Measurements from ENCODE around the gene DAB2IP.

DAB2IP gene

DNA sequence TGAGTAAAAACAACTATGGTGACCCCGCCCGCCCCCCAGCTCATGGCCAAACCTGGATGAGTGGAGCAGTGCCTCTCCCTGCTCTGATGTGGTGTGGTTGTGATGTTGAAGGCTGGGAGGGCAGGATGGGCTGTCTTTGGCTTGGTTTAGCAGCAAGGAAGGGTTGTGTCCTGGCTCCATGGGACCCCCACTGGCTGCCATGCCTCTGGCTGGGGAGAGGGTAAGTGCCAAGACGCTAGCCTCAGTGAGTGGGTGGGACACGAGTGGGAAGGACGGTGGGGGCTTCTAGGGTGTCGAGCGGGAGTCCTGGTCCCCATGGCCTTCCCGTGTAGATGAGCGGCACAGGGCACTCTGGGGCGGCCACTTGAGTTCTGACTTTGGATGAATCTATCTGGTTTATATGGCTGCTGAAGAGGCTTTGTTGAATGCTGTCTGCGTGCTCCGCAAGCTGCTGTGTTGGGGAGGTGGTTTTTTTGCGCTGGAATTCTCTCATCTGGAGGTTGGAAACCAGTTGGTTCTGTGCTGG, 50.4 kb downstream of the DAB2IP start:
- DNase-seq (ENCODE audit: low read depth in 2 of 2): no peak

GRCh38 chr9:121703014-121703734, 51.7 kb downstream of the DAB2IP start:
- no peak for DNase-seq (ENCODE audit: low read depth in 2 of 2)

DNA sequence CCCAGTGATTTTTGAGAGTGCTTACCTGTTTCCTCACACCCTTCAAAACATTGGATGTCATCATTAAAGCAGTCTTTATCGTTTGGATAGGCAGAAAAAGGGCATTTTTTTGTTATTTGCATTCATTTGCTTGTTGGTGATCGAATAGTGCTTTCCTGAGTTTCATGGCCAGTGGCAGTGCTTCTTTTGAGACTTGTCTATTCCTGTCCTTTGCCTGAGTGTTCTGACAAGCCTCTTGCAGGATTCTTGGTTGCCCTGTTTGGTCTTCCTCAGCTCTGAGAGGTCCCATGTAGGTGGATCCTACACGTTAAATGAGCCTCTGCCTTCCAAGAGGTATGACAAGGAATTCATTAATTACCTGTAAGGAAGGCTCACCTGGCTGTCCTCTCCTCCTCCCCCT, 52.8 kb downstream of the DAB2IP start:
- no peak for DNase-seq (ENCODE audit: low read depth in 2 of 2)

- DNase-seq (ENCODE audit: low read depth in 2 of 2): no peak
Measured at GRCh38 chr9:121706149-121706750, 54.8 kb downstream of the DAB2IP start.

DNA sequence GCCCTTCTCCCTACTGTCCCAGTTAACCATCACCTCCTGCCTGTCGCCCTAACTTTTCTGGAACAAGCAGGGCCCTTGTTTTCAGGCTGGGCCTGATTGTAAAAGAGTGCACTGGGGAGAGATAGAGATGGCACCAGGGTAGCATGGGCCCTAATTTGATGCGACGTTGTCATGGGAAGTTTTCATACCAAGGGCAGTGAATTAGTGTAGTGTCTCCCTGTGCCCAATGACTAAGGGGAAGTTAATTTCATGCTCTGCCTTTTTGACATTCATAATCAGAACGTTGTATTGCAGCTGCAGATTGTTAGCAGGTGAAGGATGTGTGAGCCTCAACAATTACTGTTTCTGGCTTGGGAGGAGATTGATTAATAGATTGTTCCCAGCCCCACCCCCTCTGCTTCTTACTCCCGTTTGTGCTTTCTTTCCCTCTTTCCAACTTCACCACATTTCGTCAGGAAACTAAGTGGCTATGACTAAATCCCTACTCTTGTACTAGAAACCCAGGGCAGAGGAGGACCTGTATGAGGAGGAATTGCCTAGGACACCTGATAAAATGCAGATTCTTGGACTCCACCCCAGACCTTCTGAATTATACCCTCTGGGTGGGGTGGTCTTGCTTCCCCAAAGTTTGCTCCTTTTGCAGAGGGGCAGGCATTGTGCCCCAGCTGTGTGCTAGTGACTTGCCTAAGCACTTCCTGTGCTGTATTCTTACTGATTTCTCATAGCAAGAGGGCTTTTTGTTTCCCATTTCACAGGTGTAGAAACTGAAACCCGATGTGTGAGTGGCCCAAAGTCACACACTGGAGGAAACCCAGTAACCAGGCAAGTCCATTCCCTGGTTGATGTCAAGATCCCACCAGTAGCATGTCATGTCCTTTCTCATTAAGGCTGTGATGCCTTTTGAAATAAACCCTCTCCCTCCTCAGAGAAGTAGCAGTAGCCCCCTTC, 56.3 kb downstream of the DAB2IP start:
- DNase-seq (ENCODE audit: low read depth in 2 of 2): no peak

DNA sequence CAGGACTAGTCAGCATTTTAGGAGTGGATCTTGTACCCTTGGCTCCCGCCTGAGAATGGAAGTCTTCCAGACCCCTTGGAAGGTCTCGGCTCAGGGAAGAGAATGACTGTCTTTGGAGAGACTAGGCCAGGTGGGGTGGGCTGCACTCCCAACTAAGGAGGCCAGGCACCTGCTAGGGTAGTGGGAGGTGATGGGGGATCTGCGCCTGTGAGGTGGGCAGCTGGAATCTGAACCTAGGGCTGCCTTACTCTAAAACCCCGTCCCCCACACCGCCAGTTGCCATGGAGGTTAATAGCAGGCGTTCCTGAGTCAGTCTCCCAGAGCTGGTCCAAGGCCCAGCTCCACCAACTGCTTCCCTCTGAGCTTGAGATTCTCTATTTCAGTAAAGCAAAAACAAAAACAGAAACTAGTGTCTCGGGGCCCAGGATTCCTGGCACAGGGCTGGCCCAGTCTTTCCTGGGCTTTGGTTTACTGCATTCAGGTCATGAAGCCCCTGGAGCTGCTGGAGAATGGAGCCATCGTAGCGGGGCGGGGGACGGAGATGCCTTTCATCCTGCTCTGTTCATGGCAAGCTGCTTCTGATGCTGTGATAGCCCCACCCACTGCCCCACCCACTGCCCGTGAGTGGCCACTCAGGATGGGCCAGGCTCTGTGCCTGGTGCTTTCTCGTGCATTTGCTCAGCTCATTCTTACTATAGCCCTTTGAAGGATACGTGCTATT, 57.5 kb downstream of the DAB2IP start:
- DNase-seq (ENCODE audit: low read depth in 2 of 2): no peak

DNA sequence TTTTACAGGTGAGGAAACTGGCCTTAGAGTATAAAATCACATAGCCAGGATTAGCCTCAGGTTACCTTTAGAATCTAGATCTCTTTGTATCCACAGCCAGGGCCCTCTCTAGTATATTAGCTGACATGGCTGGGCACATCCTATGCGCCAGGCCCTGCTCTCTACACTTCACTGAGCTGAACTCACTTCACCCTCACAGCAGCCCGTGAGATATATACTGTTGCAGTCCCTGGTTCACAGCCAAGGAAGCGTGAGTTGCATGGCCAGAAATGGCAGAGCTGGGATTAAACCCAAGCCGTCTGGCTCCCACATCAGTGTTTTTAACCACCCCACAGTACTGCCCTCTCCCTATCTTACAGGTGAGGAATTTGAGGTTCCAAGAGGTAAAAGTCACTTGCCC, 58.4 kb downstream of the DAB2IP start:
- no peak for DNase-seq (ENCODE audit: low read depth in 2 of 2)

DNA sequence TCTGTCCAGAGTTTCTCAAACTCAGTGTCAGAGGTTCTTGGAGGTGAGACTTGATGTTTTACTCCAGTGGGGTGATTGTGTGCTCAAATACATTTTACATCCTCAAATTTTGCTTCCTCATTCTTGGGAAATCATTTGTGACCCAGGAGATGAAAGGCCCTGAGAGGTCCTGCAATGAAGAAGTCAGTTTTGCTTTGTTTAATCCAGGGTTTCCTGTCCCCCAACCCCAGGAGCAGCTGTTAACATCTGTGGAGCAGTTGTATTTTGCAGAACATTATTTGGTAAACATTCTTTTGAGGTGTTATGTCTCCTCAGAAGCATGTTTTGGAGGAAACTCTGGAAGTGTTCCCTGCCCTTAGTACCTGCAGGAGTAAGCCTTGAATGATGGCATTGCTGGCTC, 59.8 kb downstream of the DAB2IP start:
- DNase-seq (ENCODE audit: low read depth in 2 of 2): no peak

DNA sequence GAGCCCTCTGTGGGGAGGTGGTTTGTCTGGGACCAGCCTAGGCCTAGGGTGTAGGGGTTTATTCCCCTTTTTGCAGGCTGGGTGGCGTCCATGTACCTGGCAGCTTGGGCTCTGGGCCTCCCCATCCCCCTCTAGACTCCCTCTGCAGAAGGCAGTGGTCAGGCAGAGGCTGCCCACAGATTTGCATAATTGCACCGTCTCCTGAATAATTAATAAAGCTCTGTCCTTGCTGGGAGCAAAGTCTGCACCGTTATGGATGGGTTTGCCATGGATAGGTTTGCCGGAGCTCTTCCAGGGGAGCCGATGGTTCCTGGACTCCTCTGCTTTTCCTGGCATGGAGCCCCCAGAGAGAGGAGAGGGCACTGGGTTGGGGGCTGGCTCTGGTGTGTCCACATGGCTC, 60.4 kb downstream of the DAB2IP start:
- DNase-seq (ENCODE audit: low read depth in 2 of 2): no peak

- no peak for DNase-seq (ENCODE audit: low read depth in 2 of 2)
Measured at GRCh38 chr9:121713400-121714070, 62.1 kb downstream of the DAB2IP start.

DNA sequence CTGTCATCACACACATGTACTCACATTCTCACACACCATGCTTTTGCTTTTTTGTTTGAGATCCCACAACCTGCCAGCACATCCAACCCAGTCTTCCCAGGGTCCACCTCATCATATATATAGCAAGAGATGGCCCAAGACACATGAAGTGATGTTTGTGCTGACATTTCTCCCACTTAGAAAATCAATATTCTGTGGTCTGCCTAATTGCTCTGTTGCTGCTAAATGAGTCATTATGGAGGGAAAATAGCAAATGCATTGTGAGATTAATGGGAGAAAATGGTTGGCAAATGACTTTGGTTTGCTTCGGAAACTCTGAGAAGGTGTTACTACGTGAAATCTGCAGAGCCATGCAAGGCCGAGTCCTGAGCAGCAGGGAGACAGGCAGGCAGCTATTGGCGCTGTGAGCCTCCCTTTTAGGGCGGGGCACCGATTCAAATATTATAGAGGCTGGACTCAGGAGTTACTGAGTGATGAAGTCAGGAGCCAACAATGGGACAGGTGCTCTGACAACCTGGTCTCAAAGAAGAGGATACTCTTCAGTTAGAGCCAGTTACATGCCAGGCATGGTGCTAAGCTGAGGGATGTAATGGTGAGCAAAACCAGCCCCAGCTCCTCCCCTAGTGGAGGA, 62.8 kb downstream of the DAB2IP start:
- no peak for DNase-seq (ENCODE audit: low read depth in 2 of 2)

DNA sequence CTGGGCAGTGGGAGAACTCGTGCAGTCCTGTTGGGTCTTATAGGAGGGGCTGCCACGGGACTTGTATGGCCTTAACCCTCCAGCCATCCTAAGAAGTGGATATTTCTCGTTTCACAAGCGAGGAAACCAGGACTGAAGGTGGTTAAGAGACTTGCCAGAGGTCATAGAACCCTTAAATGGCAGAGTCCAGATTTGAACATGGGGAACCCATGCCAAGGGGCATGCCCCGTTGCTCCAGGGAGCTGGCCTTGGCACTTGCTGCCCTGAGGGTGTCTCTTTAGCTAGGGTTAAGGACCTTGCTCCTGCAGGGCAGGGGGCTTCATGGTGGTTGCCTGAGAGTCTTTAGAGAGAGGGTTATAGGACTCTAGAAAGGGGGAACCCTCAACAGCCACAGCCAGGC, 63.4 kb downstream of the DAB2IP start:
- DNase-seq (ENCODE audit: low read depth in 2 of 2): no peak

DNA sequence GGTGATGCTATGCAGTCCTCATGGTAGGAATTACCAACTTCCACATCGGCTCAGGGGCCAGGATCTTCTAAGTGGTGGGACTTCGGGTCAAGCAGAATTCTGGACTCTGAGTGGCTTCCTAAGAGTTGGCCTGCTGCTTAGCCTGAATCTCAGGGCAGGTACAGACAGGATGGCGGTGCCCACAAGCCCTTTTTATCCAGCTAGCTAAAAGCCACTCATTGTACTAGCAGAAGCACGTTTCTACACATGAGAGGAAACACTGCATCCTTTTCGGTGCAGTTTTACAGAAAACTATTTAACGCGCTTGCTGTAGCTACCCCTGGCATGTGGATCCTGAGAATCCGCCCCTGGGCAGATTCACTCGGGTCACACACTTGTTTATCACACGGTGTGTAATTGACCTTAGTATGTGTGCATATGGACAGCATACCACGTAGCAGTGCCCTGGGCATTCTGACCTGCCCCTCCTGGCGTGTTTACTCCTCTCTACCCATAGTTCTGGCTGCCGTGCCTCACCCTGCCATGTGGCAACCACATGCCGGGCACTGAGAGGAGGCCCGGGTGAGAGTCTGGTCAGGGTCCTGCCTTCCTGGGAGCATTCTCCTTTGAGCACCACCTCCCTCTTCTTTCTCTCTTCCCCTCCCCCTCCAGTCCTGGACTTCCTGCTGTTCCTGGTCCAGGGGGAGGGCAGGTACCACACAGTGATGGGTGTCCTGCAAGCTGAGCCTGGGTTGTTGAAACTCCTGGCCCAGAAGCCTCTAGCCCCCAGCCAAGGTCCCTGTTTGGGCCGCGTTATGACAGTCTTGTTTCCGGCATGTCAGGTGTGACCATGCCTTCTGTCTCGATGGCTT, 65.9 kb downstream of the DAB2IP start:
- DNase-seq (ENCODE audit: low read depth in 2 of 2): no peak

- no peak for DNase-seq (ENCODE audit: low read depth in 2 of 2)
Measured at GRCh38 chr9:121718084-121718483, 66.7 kb downstream of the DAB2IP start.

DNA sequence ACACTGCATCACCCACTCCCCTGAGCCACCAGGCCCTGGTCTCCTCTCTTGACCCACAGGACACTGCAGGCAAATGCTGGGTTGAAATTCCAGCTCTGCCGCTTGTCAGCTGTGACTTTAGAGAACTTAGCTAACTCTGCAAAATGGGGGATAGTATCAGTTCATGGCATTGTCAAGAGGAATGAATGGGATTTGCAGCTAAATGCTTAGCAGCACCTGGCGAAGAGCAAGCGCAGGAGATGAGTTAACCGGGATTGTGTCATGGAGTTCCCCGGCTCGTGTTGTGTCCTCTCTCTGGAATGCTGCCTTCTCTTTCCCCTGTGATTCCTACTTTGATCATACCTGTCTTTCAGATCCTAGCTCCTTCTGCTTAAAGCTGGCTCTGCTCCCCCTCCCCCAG, 67.1 kb downstream of the DAB2IP start:
- DNase-seq (ENCODE audit: low read depth in 2 of 2): no peak

GRCh38 chr9:121720311-121721057, 69.0 kb downstream of the DAB2IP start:
- no peak for DNase-seq (ENCODE audit: low read depth in 2 of 2)

- no peak for DNase-seq (ENCODE audit: low read depth in 2 of 2)
Measured at GRCh38 chr9:121721058-121721350, 69.6 kb downstream of the DAB2IP start.

GRCh38 chr9:121721770-121722169, 70.3 kb downstream of the DAB2IP start:
- DNase-seq (ENCODE audit: low read depth in 2 of 2): no peak

Measured in fibroblast of skin of left biceps (primary cell).